GM19023 (cell line): Measurements from ENCODE around the gene PCNP.
"Not testable (repeated sequence)": the region's sequence is repeated elsewhere in the genome, so short reads cannot be mapped to it uniquely, and the experiment has no call there.

Source experiments
- ATAC-seq: cut with Tn5 transposase; IDR thresholded peaks from one replicate; pipeline ENCODE4 v1.9.1; 2021; ENCODE audit warnings: mild to moderate bottlenecking, moderate library complexity; ENCODE audit not compliant: unreplicated experiment

PCNP gene

GRCh38 chr3:101561630-101562328, 12.2 kb upstream of the PCNP start, which contains the start of gene TRMT10C:
Gene TRMT10C, plus strand, starts transcription at chr3:101561868. Its CDS starts 2,914 bp downstream, at chr3:101564782.
- ATAC-seq: peak; percentile 100

GRCh38 chr3:101567528-101568317, 6.3 kb upstream of the PCNP start:
- ATAC-seq: no peak

GRCh38 chr3:101571028-101571895, 2.7 kb upstream of the PCNP start:
- ATAC-seq: no peak

GRCh38 chr3:101574388-101575112, 570 bp downstream of the PCNP start:
- ATAC-seq: peak; percentile 47

- no peak for ATAC-seq
These were observed 3.3 kb downstream of the PCNP start for GRCh38 chr3:101577286-101577685.

GRCh38 chr3:101588616-101589015, 14.6 kb downstream of the PCNP start:
- no peak for ATAC-seq

GRCh38 chr3:101591071-101591470, 17.1 kb downstream of the PCNP start:
- ATAC-seq: no peak

GRCh38 chr3:101602731-101603130, 28.8 kb downstream of the PCNP start:
- no peak for ATAC-seq

GRCh38 chr3:101603184-101603583, 29.2 kb downstream of the PCNP start:
- ATAC-seq: no peak

GRCh38 chr3:101605398-101605797, 31.4 kb downstream of the PCNP start:
- not testable (repeated sequence) for ATAC-seq

- no peak for ATAC-seq
These were observed 37.0 kb downstream of the PCNP start for GRCh38 chr3:101611023-101611422.

GRCh38 chr3:101613014-101613413, 39.0 kb downstream of the PCNP start:
- not testable (repeated sequence) for ATAC-seq

GRCh38 chr3:101615525-101615924, 41.5 kb downstream of the PCNP start:
- no peak for ATAC-seq

GRCh38 chr3:101617478-101617877, 43.5 kb downstream of the PCNP start:
- no peak for ATAC-seq

- no peak for ATAC-seq
These were observed 44.7 kb downstream of the PCNP start for GRCh38 chr3:101618726-101619125.

- ATAC-seq: no peak
These were observed 45.8 kb downstream of the PCNP start for GRCh38 chr3:101619734-101620133.

GRCh38 chr3:101623656-101624055, 49.7 kb downstream of the PCNP start:
- ATAC-seq: no peak

GRCh38 chr3:101624857-101625256, 50.9 kb downstream of the PCNP start:
- ATAC-seq: no peak

GRCh38 chr3:101625879-101626278, 51.9 kb downstream of the PCNP start:
- no peak for ATAC-seq

- no peak for ATAC-seq
These were observed 55.2 kb downstream of the PCNP start for GRCh38 chr3:101629219-101629618.
